Middle frontal gyrus (tissue), 1 donor: Measurements from ENCODE around the gene ZNF573.
"Not testable (repeated sequence)": the region's sequence is repeated elsewhere in the genome, so short reads cannot be mapped to it uniquely, and the experiment has no call there.

ENCODE experiments used
- DNase-seq: peaks from one replicate; pipeline ENCODE4 v3.0.0-alpha.2; 2015; ENCODE audit warnings: low spot score; ENCODE audit errors: extremely low spot score

The ZNF573 gene

GRCh38 chr19:37779127-37780005 lies at the start of gene ZNF573:
Gene ZNF573, minus strand, starts transcription at chr19:37779586. Its CDS starts 5,857 bp downstream, at chr19:37773729.
- peak; percentile 89 for DNase-seq

- peak; percentile 11 for DNase-seq
These were observed 38.0 kb upstream of the ZNF573 start for GRCh38 chr19:37817180-37817981.

GRCh38 chr19:37815611-37816010 lies 36.2 kb upstream of the ZNF573 start:
- DNase-seq = not testable (repeated sequence)

GRCh38 chr19:37813340-37813739 lies 34.0 kb upstream of the ZNF573 start:
- no peak for DNase-seq

GRCh38 chr19:37809366-37809765 lies 30.0 kb upstream of the ZNF573 start:
- no peak for DNase-seq

- no peak for DNase-seq
These were observed 24.0 kb upstream of the ZNF573 start for GRCh38 chr19:37803249-37803840.

GRCh38 chr19:37790244-37790925 lies 11.0 kb upstream of the ZNF573 start:
- DNase-seq = no peak

- DNase-seq = peak; percentile 8
These were observed 716 bp downstream of the ZNF573 start for GRCh38 chr19:37778613-37779126.

- DNase-seq = no peak
These were observed 8.4 kb downstream of the ZNF573 start for GRCh38 chr19:37770985-37771384.

GRCh38 chr19:37763488-37763887 lies 15.9 kb downstream of the ZNF573 start:
- DNase-seq = no peak

GRCh38 chr19:37757683-37758082 lies 21.7 kb downstream of the ZNF573 start:
- not testable (repeated sequence) for DNase-seq

- DNase-seq = no peak
These were observed 41.0 kb downstream of the ZNF573 start for GRCh38 chr19:37738371-37738770.

GRCh38 chr19:37725181-37725580 lies 54.2 kb downstream of the ZNF573 start:
- no peak for DNase-seq

GRCh38 chr19:37719927-37720265 lies 59.5 kb downstream of the ZNF573 start:
- DNase-seq = no peak

- peak; percentile 85 for DNase-seq
These were observed 60.1 kb downstream of the ZNF573 start, which contains the start of gene ZNF607 for GRCh38 chr19:37719111-37719926. Gene ZNF607, minus strand, starts transcription at chr19:37719761. Its CDS starts 8,143 bp downstream, at chr19:37711618.

GRCh38 chr19:37718304-37718703 lies 61.1 kb downstream of the ZNF573 start:
- no peak for DNase-seq

GRCh38 chr19:37716140-37716539 lies 63.2 kb downstream of the ZNF573 start:
- no peak for DNase-seq

GRCh38 chr19:37706052-37706605 lies 73.3 kb downstream of the ZNF573 start:
- DNase-seq = no peak

GRCh38 chr19:37699057-37699456 lies 80.3 kb downstream of the ZNF573 start:
- DNase-seq = no peak

GRCh38 chr19:37698216-37698615 lies 81.2 kb downstream of the ZNF573 start:
- DNase-seq = no peak
